H9 (cell line): ENCODE measurements around the gene FLT3LG. TPM values are rescaled to one million over a fixed set of nuclear protein-coding genes. Genes with fewer than 3 reads are reported as not detected.

Source experiments
- DNase-seq: peaks from one replicate; pipeline ENCODE4 v3.0.0-alpha.2; 2017
- H2AFZ ChIP-seq: one replicate; pipeline ENCODE4 v1.6.1; 2013; ENCODE audit warnings: mild to moderate bottlenecking, low read length, control low read depth, moderate library complexity
- H2AK5ac ChIP-seq: 2 replicates; pipeline ENCODE4 v1.6.1; 2013; ENCODE audit warnings: low read length, control low read depth, mixed read lengths; ENCODE audit not compliant: insufficient read length
- H2BK120ac ChIP-seq: one replicate; pipeline ENCODE4 v1.6.1; 2013; ENCODE audit warnings: low read depth, mild to moderate bottlenecking, low read length, control low read depth, inconsistent platforms; ENCODE audit not compliant: poor library complexity, severe bottlenecking
- H2BK12ac ChIP-seq: 2 replicates; pipeline ENCODE4 v1.6.1; 2013; ENCODE audit warnings: low read length, control low read depth, mixed read lengths, low read depth; ENCODE audit not compliant: insufficient read length
- H2BK15ac ChIP-seq: 2 replicates; pipeline ENCODE4 v1.6.1; 2013; ENCODE audit warnings: low read depth, low read length, control low read depth
- H2BK20ac ChIP-seq: one replicate; pipeline ENCODE4 v1.6.1; 2013; ENCODE audit warnings: low read depth, mild to moderate bottlenecking, low read length, control low read depth, inconsistent platforms; ENCODE audit not compliant: poor library complexity, severe bottlenecking
- H2BK5ac ChIP-seq: 2 replicates; pipeline ENCODE4 v1.6.1; 2013; ENCODE audit warnings: low read length, control low read depth, mixed read lengths; ENCODE audit not compliant: insufficient read length
- H3K14ac ChIP-seq: 2 replicates; pipeline ENCODE4 v1.6.1; 2013; ENCODE audit warnings: low read length, control low read depth; ENCODE audit not compliant: insufficient read depth
- H3K18ac ChIP-seq: 2 replicates; pipeline ENCODE4 v1.6.1; 2013; ENCODE audit warnings: low read depth, mild to moderate bottlenecking, mixed read lengths, low read length, control low read depth; ENCODE audit not compliant: insufficient read length
- H3K23ac ChIP-seq: 2 replicates; pipeline ENCODE4 v1.6.1; 2013; ENCODE audit warnings: low read length, control low read depth, mixed read lengths, low read depth; ENCODE audit not compliant: insufficient read length
- H3K23me2 ChIP-seq: 2 replicates; pipeline ENCODE4 v1.6.1; 2013; ENCODE audit warnings: low read depth, mild to moderate bottlenecking, mixed read lengths, low read length, control low read depth; ENCODE audit not compliant: insufficient read length, poor library complexity, severe bottlenecking
- H3K27ac ChIP-seq: 2 replicates; pipeline ENCODE4 v1.5.1; 2013; ENCODE audit warnings: low read length, control low read depth, mixed read lengths, low read depth; ENCODE audit not compliant: insufficient read length
- H3K27me3 ChIP-seq: 2 replicates; pipeline ENCODE4 v1.6.1; 2013; ENCODE audit warnings: low read length, control low read depth, inconsistent platforms; ENCODE audit not compliant: insufficient read depth
- H3K4ac ChIP-seq: 2 replicates; pipeline ENCODE4 v1.6.1; 2013; ENCODE audit warnings: low read depth, mild to moderate bottlenecking, control low read depth, inconsistent platforms, low read length, moderate library complexity
- H3K4me1 ChIP-seq: 2 replicates; pipeline ENCODE4 v1.6.1; 2013; ENCODE audit warnings: low read length, control low read depth, inconsistent platforms; ENCODE audit not compliant: insufficient read depth
- H3K4me2 ChIP-seq: 2 replicates; pipeline ENCODE4 v1.6.1; 2013; ENCODE audit warnings: low read length, control low read depth, mixed read lengths; ENCODE audit not compliant: insufficient read length, insufficient read depth
- H3K56ac ChIP-seq: 2 replicates; pipeline ENCODE4 v1.6.1; 2013; ENCODE audit warnings: low read depth, mild to moderate bottlenecking, mixed read lengths, low read length, control low read depth; ENCODE audit not compliant: insufficient read length
- H3K79me1 ChIP-seq: 2 replicates; pipeline ENCODE4 v1.6.1; 2013; ENCODE audit warnings: low read depth, mild to moderate bottlenecking, moderate library complexity, low read length, control low read depth, inconsistent platforms; ENCODE audit not compliant: insufficient read depth, poor library complexity, severe bottlenecking
- H3K79me2 ChIP-seq: 2 replicates; pipeline ENCODE4 v1.6.1; 2013; ENCODE audit warnings: low read length, control low read depth, inconsistent platforms; ENCODE audit not compliant: insufficient read depth
- H3K9ac ChIP-seq: 2 replicates; pipeline ENCODE4 v1.6.1; 2013; ENCODE audit warnings: low read length, control low read depth, mixed read lengths; ENCODE audit not compliant: insufficient read length; ENCODE audit errors: extremely low read depth
- H3K9me3 ChIP-seq: one replicate; pipeline ENCODE4 v1.6.1; 2013; ENCODE audit warnings: low read depth, low read length, inconsistent platforms; ENCODE audit not compliant: control insufficient read depth
- H3T11ph ChIP-seq: one replicate; pipeline ENCODE4 v1.6.1; 2013; ENCODE audit warnings: mild to moderate bottlenecking, low read length, control low read depth, inconsistent platforms
- H4K20me1 ChIP-seq: one replicate; pipeline ENCODE4 v1.6.1; 2013; ENCODE audit not compliant: control insufficient read depth, insufficient read length, insufficient read depth
- H4K5ac ChIP-seq: 2 replicates; pipeline ENCODE4 v1.6.1; 2013; ENCODE audit warnings: low read depth, mild to moderate bottlenecking, mixed read lengths, low read length, control low read depth; ENCODE audit not compliant: insufficient read length
- H4K8ac ChIP-seq: replicated peaks from 2 replicates; pipeline ENCODE4 v1.6.1; 2013; ENCODE audit warnings: low read length, control low read depth, mixed read lengths, low read depth; ENCODE audit not compliant: insufficient read length
- H4K91ac ChIP-seq: 2 replicates; pipeline ENCODE4 v1.6.1; 2013; ENCODE audit warnings: low read depth, mild to moderate bottlenecking, moderate library complexity, mixed read lengths, low read length, control low read depth; ENCODE audit not compliant: insufficient read length
- H3K27ac Mint-ChIP-seq, 3 experiments: 2 replicates in 2 of 3; 3 replicates in 1 of 3; pipeline ENCODE4 v1.8.0; 2020 to 2021; ENCODE audit warnings: mixed read lengths in 3 of 3, mild to moderate bottlenecking in 1 of 3, moderate library complexity in 1 of 3
- H3K27me3 Mint-ChIP-seq: 2 replicates; pipeline ENCODE4 v1.8.0; 2021; ENCODE audit warnings: low read depth, mild to moderate bottlenecking, moderate library complexity, mixed read lengths
- H3K36me3 Mint-ChIP-seq, 3 experiments: 2 replicates in 2 of 3; 3 replicates in 1 of 3; pipeline ENCODE4 v1.8.0; 2020 to 2021; ENCODE audit warnings: low read depth in 3 of 3, mixed read lengths in 3 of 3; ENCODE audit not compliant: insufficient read depth in 1 of 3
- H3K4me1 Mint-ChIP-seq, 2 experiments: 2 replicates each; pipeline ENCODE4 v1.8.0; 2020; ENCODE audit warnings: mixed read lengths in 2 of 2
- H3K4me3 Mint-ChIP-seq, 2 experiments: 2 replicates in 1 of 2; 3 replicates in 1 of 2; pipeline ENCODE4 v1.8.0; 2020 to 2021; ENCODE audit warnings: mild to moderate bottlenecking in 2 of 2, mixed read lengths in 2 of 2, moderate library complexity in 1 of 2
- H3K9me3 Mint-ChIP-seq, 2 experiments: 2 replicates in 1 of 2; 3 replicates in 1 of 2; pipeline ENCODE4 v1.8.0; 2020; ENCODE audit warnings: mild to moderate bottlenecking in 2 of 2, mixed read lengths in 2 of 2, moderate library complexity in 1 of 2
- WGBS: extraction: QIAGEN DNeasy Blood & Tissue Kit; methylation state at CpG from one replicate; pipeline ENCODE4 v1.1.7; 2013; ENCODE audit warnings: missing lambda C conversion rate, low lambda C conversion rate, mixed read lengths; ENCODE audit not compliant: insufficient read length; ENCODE audit errors: extremely low coverage; 5-methylcytosine and 5-hydroxymethylcytosine counted together
- total RNA-seq: library from RNA; stranded (reverse); gene quantifications from 2 replicates; pipeline ENCODE4 v1.2.1, GENCODE V29; 2021
- TF ChIP-seq, protein P1 (sequence below): fragments of 200-600 bp; sonication (generic); conservative IDR thresholded peaks from 3 replicates; pipeline ENCODE4 v1.8.0; 2021; ENCODE audit warnings: antibody characterized with exemption, mild to moderate bottlenecking

FLT3LG gene
- total RNA-seq, 1 experiment from 2014 or later: 2.1 TPM

DNA sequence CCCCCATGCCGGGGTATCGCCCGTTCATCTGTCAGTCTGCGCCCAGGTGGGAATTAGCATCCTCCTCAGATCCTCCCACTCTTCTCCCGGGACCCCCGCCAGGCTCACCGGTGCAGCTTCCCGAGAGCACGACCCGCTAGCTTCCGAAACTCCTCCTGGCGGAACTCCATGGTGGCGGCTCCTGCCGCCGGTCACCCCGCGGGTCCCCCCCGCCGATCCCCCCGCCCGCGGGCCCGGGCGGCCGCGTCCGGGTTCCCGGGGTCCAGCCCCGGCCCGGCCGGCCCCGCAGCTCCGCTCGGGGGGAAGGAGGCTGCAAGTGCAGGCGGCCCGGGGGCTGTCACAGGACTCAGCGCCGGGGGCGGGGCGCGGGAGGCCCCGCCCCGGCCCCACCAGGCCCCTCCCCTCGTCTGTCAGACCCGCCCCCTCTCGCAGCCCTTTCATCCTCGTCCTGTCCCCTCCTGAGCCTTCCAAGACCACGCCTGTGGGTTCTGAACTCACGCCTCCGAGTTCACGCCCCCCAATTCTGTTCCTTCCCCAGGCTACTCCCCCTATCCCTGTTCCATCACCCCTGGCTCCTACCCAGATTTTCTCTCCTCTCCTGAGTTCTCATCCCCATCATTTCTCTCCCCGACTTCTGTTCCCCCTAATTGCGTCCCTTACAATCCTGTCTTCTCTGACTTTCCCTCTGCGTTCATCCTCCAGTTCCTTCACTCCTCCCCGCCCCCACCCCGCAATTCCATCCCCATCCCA is 32.6 kb upstream of the FLT3LG start, which contains the start of gene SLC17A7:
Gene SLC17A7, minus strand, starts transcription at position 318 of the 750 bp plus-strand sequence. Its CDS starts 148 bp downstream, at position 170.
- peaks cover 34% of the 10 kb centered on the region; the same call in 1 of the 2 replicates for H3K27me3 ChIP-seq

More for the DNA sequence above, 32.6 kb upstream of the FLT3LG start, which contains the start of gene SLC17A7:
- Histone ChIP-seq H3K4ac (no peak within 1 kb of the TSS), H2BK5ac (no peak within 1 kb of the TSS), H4K5ac (no peak within 1 kb of the TSS), H3K18ac (peak within 1 kb of the TSS; percentile 50), H2BK20ac (no peak within 1 kb of the TSS), H2AK5ac (no peak within 1 kb of the TSS), H3K56ac (no peak within 1 kb of the TSS), H3K4me1 (no peaks in the 10 kb centered on the region), H2AFZ (no peak within 1 kb of the TSS), H2BK15ac (no peak within 1 kb of the TSS), H3K79me1 (no peaks in the 10 kb centered on the region), H3K4me2 (peak within 1 kb of the TSS; percentile 83), H3K14ac (no peak within 1 kb of the TSS), H3K9me3 (no peaks in the 10 kb centered on the region), H3K9ac (no peak within 1 kb of the TSS), H4K91ac (no peak within 1 kb of the TSS), H2BK12ac (no peak within 1 kb of the TSS), H4K20me1 (no peaks in the 10 kb centered on the region), H2BK120ac (no peak within 1 kb of the TSS), H3K27ac (no peak within 1 kb of the TSS), H4K8ac (no peak within 1 kb of the TSS), H3K23ac (no peak within 1 kb of the TSS), H3K23me2 (peaks cover 21% of the 10 kb centered on the region), H3K79me2 (no peaks in the 10 kb centered on the region), H3T11ph (no peak within 1 kb of the TSS)
- Mint-ChIP-seq H3K4me3 (peak within 1 kb of the TSS; percentile 74 to 84), H3K27me3 (peaks cover 59% of the 10 kb centered on the region), H3K4me1 (peaks cover 21 to 39% of the 10 kb centered on the region in 2 experiments), H3K36me3 (peaks cover 4 to 6% (median 6%) of the 10 kb centered on the region in 3 experiments; a peak in 6 of 7 replicates), H3K9me3 (no peaks in the 10 kb centered on the region; a peak in 1 of 5 replicates), H3K27ac (peak within 1 kb of the TSS; percentile 41 to 59 (median 59); a peak in 4 of 7 replicates)
- DNase-seq: peak; percentile 91
- TF ChIP-seq, protein P1, sequence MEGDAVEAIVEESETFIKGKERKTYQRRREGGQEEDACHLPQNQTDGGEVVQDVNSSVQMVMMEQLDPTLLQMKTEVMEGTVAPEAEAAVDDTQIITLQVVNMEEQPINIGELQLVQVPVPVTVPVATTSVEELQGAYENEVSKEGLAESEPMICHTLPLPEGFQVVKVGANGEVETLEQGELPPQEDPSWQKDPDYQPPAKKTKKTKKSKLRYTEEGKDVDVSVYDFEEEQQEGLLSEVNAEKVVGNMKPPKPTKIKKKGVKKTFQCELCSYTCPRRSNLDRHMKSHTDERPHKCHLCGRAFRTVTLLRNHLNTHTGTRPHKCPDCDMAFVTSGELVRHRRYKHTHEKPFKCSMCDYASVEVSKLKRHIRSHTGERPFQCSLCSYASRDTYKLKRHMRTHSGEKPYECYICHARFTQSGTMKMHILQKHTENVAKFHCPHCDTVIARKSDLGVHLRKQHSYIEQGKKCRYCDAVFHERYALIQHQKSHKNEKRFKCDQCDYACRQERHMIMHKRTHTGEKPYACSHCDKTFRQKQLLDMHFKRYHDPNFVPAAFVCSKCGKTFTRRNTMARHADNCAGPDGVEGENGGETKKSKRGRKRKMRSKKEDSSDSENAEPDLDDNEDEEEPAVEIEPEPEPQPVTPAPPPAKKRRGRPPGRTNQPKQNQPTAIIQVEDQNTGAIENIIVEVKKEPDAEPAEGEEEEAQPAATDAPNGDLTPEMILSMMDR: no peak; the same call in 2 of the 3 replicates
- WGBS: no CpG with 5 or more reads among the region's 56 CpGs
